ENCODE data around the gene HS6ST3.

Gene HS6ST3

GRCh38 chr13:96308568-96308967 lies 218.7 kb downstream of the HS6ST3 start:
- no peak for DNase-seq (ENCODE audit: low spot score)

GRCh38 chr13:96314974-96315373 lies 225.1 kb downstream of the HS6ST3 start:
- no peak for DNase-seq (ENCODE audit: low spot score)

- DNase-seq (ENCODE audit: low spot score): no peak
Observed at GRCh38 chr13:96338030-96338429, 248.1 kb downstream of the HS6ST3 start.

DNA sequence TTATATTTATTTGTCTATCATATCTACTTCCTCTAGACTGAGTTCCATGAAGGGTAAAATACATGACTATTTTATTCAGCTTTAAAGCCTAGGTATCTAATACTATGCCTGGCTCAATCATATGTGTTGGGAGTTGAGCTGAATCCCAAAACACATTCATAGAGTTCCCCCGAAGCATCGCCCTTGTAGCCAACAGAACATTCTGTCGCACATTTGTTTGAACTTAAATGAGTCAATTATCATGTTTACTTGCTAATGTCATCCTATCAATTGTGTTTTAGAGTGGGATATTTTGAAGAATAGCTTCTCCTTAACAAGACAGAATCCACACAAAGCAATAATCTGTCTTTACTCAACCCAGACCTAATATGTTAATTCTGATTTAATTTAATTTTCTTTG lies 252.4 kb downstream of the HS6ST3 start:
- DNase-seq (ENCODE audit: low spot score): no peak

DNA sequence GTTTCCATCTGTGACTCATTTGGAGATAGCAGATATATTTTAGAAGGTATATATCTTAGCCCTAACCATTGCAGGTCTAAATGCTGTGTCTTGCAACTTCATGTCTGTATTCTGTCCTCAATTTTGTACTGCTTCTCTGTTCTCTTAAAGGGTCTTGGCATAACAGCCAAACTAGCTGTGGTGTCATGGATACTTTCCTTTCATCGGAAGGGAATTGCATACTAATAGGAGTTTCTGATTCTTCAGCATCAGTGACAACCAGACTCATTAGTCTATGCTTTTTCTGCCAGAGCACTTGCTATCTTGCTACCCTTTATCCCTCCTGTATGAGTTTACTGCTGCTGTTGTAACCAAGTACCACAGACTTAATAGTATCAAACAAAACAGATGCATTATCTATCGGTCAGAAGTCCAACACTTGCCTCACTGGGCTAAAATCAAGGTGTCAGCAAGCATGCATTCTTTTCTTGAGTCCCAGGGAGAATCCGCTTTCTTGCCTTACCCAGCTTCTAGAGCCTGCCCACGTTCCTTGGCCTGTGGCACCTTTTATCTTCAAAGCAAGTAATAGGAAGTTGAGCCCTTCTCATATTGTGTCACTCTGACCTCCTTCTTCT lies 253.1 kb downstream of the HS6ST3 start:
- DNase-seq (ENCODE audit: low spot score): no peak

DNA sequence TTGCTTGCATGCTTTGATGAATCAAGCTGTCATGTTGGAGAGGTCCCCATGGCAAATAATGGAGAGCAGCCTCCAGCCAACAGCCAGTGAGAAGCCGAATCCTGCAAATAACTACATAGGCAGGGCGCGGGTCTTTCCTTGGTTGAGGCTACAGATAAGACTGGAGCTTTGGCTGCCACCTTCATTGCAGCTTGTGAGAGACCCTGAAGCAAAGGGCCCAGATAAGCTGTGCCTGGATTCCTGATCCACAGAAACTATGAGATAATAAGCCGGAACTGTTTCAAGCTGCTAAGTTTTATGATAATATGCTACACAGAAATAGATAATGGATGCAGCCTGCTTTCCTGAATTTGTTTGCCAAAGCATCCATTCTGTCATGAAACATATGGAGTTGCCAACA lies 257.0 kb downstream of the HS6ST3 start:
- DNase-seq (ENCODE audit: low spot score): no peak

- DNase-seq (ENCODE audit: low spot score): no peak
Observed at GRCh38 chr13:96373597-96373996, 283.7 kb downstream of the HS6ST3 start.

GRCh38 chr13:96377835-96378234 lies 287.9 kb downstream of the HS6ST3 start:
- no peak for DNase-seq (ENCODE audit: low spot score)

DNA sequence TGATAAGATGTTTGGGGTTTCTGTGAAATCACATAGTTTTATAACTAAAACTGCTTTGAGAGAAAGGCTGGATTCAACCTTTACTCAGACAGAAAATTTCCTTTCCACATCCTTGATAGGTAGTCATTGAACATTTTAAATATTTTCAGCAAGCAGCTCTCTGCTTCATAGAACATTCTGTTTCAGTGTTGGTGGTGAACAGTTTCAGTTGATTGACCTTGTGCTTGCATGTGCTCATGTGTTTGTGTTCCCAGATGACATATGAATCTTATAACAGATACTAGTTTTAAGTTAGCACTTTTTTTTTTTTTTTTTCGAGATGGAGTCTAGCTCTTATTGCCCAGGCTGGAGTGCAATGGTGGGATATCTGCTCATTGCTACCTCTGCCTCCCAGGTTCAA lies 290.1 kb downstream of the HS6ST3 start:
- no peak for DNase-seq (ENCODE audit: low spot score)

DNA sequence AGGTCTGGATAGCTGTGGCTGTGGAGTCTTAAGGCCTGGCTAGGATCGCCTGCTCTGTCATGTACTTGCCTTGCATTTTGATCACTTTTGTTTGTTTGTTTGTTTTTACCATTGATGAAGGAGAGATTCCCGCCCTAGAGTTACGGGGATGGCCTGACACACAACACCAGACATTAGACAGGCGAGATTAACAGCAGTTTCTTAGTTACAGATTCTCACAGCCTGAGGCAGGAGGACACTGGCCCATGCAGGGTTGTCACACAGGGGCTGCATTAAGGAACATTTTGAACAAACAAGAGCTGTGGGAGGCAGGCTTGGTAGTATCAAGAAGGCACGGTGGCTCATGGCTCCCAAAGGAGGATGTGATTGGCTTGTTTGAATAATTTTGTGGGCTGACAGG lies 291.8 kb downstream of the HS6ST3 start:
- DNase-seq (ENCODE audit: low spot score): no peak

- no peak for DNase-seq (ENCODE audit: low spot score)
Observed at GRCh38 chr13:96388598-96388997, 298.7 kb downstream of the HS6ST3 start.

DNA sequence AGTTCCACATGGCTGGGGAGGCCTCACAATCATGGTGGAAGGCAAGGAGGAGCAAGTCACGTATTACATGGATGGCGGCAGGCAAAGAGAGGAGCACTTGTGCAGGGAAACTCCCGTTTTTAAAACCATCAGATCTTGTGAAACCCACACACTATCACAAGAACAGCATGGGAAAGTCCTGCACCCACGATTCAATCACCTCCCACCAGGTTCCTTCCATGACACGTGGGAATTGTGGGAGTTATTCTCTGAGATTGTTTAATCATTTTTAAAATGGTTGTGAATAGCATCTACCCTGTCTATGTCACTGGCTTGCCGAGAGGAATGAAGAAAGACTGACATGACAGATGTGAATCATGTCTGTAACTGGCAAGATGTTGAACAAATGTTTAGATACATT lies 301.7 kb downstream of the HS6ST3 start:
- DNase-seq (ENCODE audit: low spot score): no peak

DNA sequence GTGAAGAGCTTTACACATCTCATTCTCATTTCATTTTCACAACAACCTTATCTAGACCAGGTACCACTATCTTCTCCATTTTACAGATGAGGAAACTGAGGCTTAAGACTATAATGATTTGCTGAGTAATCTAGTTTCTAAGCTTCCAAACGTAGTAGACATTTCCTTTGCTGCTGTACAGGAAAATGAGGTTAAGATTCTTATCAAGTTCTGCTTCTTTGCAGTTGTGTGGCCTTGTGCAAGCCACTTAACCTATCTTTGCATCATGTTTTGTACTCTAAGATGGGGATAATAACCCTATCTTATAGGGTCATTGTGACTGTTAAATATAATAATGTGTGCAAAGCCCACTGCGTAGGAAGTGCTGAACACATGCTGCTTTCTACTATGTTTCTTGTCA lies 307.9 kb downstream of the HS6ST3 start:
- no peak for DNase-seq (ENCODE audit: low spot score)

DNA sequence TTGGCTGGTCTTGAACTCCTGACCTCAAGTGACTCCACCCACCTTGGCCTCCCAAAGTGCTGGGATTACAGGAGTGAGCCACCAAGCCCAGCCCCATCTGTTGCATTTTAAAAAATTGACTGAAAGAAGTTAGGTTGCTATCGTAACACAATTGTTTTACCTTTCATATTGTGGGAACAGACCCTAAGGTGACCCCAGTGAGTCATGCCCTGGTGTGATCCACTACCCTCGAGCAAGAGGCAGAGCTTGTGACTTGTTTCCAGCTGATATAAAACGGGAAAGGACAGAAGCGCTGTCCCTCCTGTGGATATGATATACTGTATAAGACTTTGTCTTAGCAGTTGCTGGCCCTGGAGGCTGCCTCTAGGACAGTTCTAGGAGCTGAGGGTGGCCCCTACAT lies 308.6 kb downstream of the HS6ST3 start:
- no peak for DNase-seq (ENCODE audit: low spot score)

- DNase-seq (ENCODE audit: low spot score): no peak
Observed at GRCh38 chr13:96403241-96403640, 313.3 kb downstream of the HS6ST3 start.

DNA sequence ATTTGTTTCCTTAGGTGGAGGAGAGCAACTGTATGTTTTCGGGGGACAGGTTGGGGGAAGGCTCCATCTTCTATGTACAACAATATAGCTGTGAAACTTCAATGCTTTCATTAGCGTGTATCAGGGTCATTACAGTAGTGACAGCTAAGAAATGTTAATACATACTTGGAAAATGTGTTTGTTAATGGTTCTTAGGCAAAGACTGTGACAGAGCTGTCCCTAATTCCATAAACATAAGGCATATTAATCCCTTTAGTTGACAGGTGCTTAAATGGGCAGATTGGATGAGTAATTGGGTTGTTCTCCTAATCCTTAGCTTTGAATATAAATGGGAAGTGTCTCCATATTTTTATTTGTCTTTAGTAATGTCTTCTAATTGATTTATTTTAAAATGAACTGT lies 313.7 kb downstream of the HS6ST3 start:
- no peak for DNase-seq (ENCODE audit: low spot score)

- no peak for DNase-seq (ENCODE audit: low spot score)
Observed at GRCh38 chr13:96415831-96416385, 326.0 kb downstream of the HS6ST3 start.

DNA sequence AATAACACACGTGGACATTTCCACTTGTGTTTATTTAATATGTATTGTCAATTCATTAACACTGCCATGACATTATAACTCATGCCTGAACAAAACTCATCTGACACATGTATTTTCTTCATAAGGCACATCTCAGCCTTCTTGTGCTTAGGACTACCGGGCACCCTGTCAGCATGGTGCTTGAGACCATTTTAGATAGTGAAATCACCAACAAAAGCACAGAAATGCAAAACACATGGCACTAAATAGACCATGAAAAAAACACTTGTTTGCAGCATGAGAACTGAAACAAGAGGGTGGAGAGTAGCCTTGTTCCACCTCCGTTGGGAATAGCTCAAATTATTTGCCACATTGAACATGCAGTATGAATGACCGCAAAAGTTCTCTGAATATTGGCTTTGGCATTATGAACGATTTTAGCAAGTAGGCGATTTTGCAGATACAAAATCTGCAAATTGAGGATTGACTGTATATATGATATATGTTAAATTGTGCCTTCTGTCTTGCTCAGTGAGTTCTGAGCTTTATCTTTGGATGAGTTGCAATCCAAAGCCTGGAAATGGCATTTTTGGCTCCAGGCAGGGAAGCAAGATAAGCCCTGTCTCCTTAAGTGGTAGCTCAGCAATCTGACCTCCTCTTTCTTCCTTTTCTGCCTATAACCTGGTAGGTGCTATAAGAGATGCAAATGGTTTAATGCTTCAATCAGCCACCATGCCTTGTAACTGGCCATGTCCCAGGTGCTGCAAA lies 328.2 kb downstream of the HS6ST3 start:
- no peak for DNase-seq (ENCODE audit: low spot score)

- no peak for DNase-seq (ENCODE audit: low spot score)
Observed at GRCh38 chr13:96421314-96421713, 331.4 kb downstream of the HS6ST3 start.

- no peak for DNase-seq (ENCODE audit: low spot score)
Observed at GRCh38 chr13:96422002-96422401, 332.1 kb downstream of the HS6ST3 start.

GRCh38 chr13:96426167-96426566 lies 336.3 kb downstream of the HS6ST3 start:
- no peak for DNase-seq (ENCODE audit: low spot score)

- no peak for DNase-seq (ENCODE audit: low spot score)
Observed at GRCh38 chr13:96428911-96429310, 339.0 kb downstream of the HS6ST3 start.

GRCh38 chr13:96431044-96431581 lies 341.2 kb downstream of the HS6ST3 start:
- no peak for DNase-seq (ENCODE audit: low spot score)

Measured in hematopoietic multipotent progenitor cell treated with erythropoietin and hydrocortisone succinate and interleukin-3 and kit ligand, for 15 days (in vitro differentiated cells).